GM12878 (cell line): ENCODE measurements around the gene SLC35D2.

Experiments used
- EGR1 ChIP-seq, 2 experiments: IDR thresholded peaks; 1 replicate in 1 of 2; 2 replicates in 1 of 2; pipeline ENCODE4 v1.6.1; 2011 to 2012; ENCODE audit warnings: low read depth in 2 of 2, low read length in 2 of 2, borderline replicate concordance in 1 of 2, mild to moderate bottlenecking in 1 of 2, moderate library complexity in 1 of 2
- SP1 ChIP-seq: IDR thresholded peaks from one replicate; pipeline ENCODE4 v1.6.1; 2011; ENCODE audit warnings: low read depth, low read length
- ZBTB11 ChIP-seq: fragments of 450-650 bp; formaldehyde crosslinking; IDR thresholded peaks from 2 replicates; pipeline ENCODE4 v1.5.0; 2022; ENCODE audit warnings: mild to moderate bottlenecking, missing genetic modification characterization
- TF ChIP-seq, protein P1 (sequence below), 3 experiments: IDR thresholded peaks in 2 of 3; conservative IDR thresholded peaks in 1 of 3; 2 replicates each; pipeline ENCODE4 v1.5.1; 2011; ENCODE audit warnings: low read depth in 3 of 3, low read length in 3 of 3, mild to moderate bottlenecking in 3 of 3, control low read depth in 2 of 3, moderate library complexity in 2 of 3, inconsistent platforms in 1 of 3, mixed read lengths in 1 of 3; ENCODE audit not compliant: control insufficient read depth in 2 of 3, insufficient read depth in 1 of 3; ENCODE audit errors: extremely low read depth in 1 of 3

DNA sequence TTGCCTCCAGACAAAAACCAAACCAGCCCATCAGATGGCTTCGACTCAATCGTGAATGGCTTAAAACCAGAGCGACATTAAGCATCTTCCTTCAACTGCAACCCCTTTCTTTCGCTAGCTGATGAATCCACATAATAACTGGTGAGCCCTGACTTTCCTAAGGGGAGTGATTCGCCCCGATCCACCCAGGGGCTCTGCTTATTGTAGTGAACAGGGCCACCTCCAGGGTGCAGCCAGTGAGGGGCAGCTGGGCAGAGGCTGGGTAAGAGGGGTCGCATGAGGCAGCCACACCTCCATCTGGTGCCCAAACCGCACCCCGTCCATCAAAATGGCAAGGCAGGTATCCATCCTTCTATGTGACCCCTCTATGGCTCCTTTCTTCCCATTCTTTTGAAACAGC lies 38.0 kb downstream of the SLC35D2 start:
- TF ChIP-seq, protein P1, sequence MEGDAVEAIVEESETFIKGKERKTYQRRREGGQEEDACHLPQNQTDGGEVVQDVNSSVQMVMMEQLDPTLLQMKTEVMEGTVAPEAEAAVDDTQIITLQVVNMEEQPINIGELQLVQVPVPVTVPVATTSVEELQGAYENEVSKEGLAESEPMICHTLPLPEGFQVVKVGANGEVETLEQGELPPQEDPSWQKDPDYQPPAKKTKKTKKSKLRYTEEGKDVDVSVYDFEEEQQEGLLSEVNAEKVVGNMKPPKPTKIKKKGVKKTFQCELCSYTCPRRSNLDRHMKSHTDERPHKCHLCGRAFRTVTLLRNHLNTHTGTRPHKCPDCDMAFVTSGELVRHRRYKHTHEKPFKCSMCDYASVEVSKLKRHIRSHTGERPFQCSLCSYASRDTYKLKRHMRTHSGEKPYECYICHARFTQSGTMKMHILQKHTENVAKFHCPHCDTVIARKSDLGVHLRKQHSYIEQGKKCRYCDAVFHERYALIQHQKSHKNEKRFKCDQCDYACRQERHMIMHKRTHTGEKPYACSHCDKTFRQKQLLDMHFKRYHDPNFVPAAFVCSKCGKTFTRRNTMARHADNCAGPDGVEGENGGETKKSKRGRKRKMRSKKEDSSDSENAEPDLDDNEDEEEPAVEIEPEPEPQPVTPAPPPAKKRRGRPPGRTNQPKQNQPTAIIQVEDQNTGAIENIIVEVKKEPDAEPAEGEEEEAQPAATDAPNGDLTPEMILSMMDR (IDR thresholded peaks at IDR 0.05 in 2 of 3, conservative IDR thresholded peaks at IDR 0.05 in 1 of 3; ENCODE audit: control insufficient read depth in 2 of 3, extremely low read depth in 1 of 3, insufficient read depth in 1 of 3, low read depth in 3 of 3, low read length in 3 of 3): no peak
- TF ChIP-seq ZBTB11 (CRISPR knock-in tag): no peak
- no peak for TF ChIP-seq EGR1 (IDR thresholded peaks at IDR 0.05; ENCODE audit: borderline replicate concordance in 1 of 2, low read depth in 2 of 2, low read length in 2 of 2)
- no peak for TF ChIP-seq SP1
